Heart left ventricle (tissue), 16 donors: ENCODE results near the gene SARS1. TPM values are rescaled to one million over a fixed set of nuclear protein-coding genes. Genes with fewer than 3 reads are reported as not detected.

Experiments used
- ATAC-seq, 4 donors: fragments of 200-7000 bp; cut with Tn5 transposase; one replicate each; pipeline ENCODE4 v1.9.1; 2020 to 2022; ENCODE audit warnings: moderate library complexity in 4 of 4, mild to moderate bottlenecking in 3 of 4, moderate number of reproducible peaks in 1 of 4
- DNase-seq, 5 donors: peaks; one replicate each; pipeline ENCODE4 v3.0.0-alpha.2; 2020
- H3K27ac ChIP-seq, 12 donors: fragments of 200-600 bp; sonication (generic) in 4 of 12; one replicate each; pipeline versions ENCODE4 v1.5.0 to v1.8.0; 2016 to 2022; ENCODE audit warnings: mild to moderate bottlenecking in 2 of 12
- H3K27me3 ChIP-seq, 9 donors: fragments of 200-600 bp; sonication (generic) in 2 of 9; one replicate each; pipeline versions ENCODE4 v1.5.1 to v1.8.0; 2016 to 2022; ENCODE audit warnings: mild to moderate bottlenecking in 3 of 9
- H3K36me3 ChIP-seq, 9 donors: fragments of 200-600 bp; sonication (generic) in 2 of 9; one replicate each; pipeline versions ENCODE4 v1.5.0 to v1.8.0; 2018 to 2022; ENCODE audit warnings: mild to moderate bottlenecking in 2 of 9
- H3K4me1 ChIP-seq, 12 donors: fragments of 200-600 bp; sonication (generic) in 4 of 12; one replicate each; pipeline versions ENCODE4 v1.5.0 to v1.8.0; 2016 to 2022; ENCODE audit warnings: mild to moderate bottlenecking in 3 of 12
- H3K4me3 ChIP-seq, 12 donors: fragments of 200-600 bp; sonication (generic) in 4 of 12; one replicate each; pipeline versions ENCODE4 v1.5.0 to v1.8.0; 2017 to 2022; ENCODE audit warnings: mild to moderate bottlenecking in 9 of 12, moderate library complexity in 4 of 12
- H3K9me3 ChIP-seq, 12 donors: fragments of 200-600 bp; sonication (generic) in 4 of 12; one replicate each; pipeline versions ENCODE4 v1.5.0 to v1.8.0; 2016 to 2022; ENCODE audit warnings: mild to moderate bottlenecking in 1 of 12
- POLR2A ChIP-seq, 2 donors: fragments of 450-650 bp; IDR thresholded peaks; one replicate each; pipeline ENCODE4 v1.6.1; 2017; ENCODE audit warnings: antibody characterized with exemption in 2 of 2, mild to moderate bottlenecking in 2 of 2, moderate library complexity in 2 of 2
- WGBS, 4 donors: extraction: QIAGEN DNeasy Blood & Tissue Kit in 2 of 4; methylation state at CpG; one replicate each; pipeline versions ENCODE4 v1.1.5 to v1.1.7; 2013 to 2018; 5-methylcytosine and 5-hydroxymethylcytosine counted together
- intact Hi-C, 10 donors: fragments of 100-400 bp; cut with DNase I; formaldehyde crosslinking; loops; one replicate each; pipeline versions ENCODE4 v1.11.1 to v1.14.2; 2022
- polyA plus RNA-seq, 2 donors: library from polyadenylated mRNA; stranded (reverse); fragments of 200-250 nt; gene quantifications; one replicate each; pipeline ENCODE4 v1.2.3, GENCODE V29; 2013
- total RNA-seq, 9 donors: library from RNA; depleted of rRNA in 2 of 9; stranded (reverse); fragments of >200 nt in 2 of 9; fragmentation: NEBNext Ultra II Directional in 3 of 9; extraction: Animal tissue kit (Norgen Biotek cat#: 25700) in 3 of 9; gene quantifications; one replicate each; pipeline versions ENCODE4 v1.1.0 to v1.2.4, GENCODE V29; 2016 to 2023
- TF ChIP-seq, protein P1 (sequence below), 12 donors: fragments of 200-600 bp; sonication (generic) in 4 of 12; IDR thresholded peaks; one replicate each; pipeline versions ENCODE4 v1.5.0 to v1.8.0; 2018 to 2022; ENCODE audit warnings: antibody characterized with exemption in 12 of 12, mild to moderate bottlenecking in 5 of 12
- donor health status: ischemic (EF 13 %, LVEDD 7.1; RV severe dilation, severe dysfunction).
- donor health status: healthy with polysubstance abuse.
- donor health status: DM: no; HTN: yes; CAD: no.
- donor health status: DM: no; HTN: no; CAD: no.
- donor health status: ischemic (EF 25% LVEDD 6.9; RV normal size, moderate dysfunction).
- donor health status: ischemic (EF 25% LVEDD 5.7; RV mildly dilated, moderate dysfunction).
- donor health status: healthy.
- donor health status: DM: yes; HTN: yes; CAD: no.
- donor health status: ischemic (EF 35%, LVEDD 5.7; RV mildly dilated, moderate dysfunction).
- donor health status: nonischemic (EF 11% LVEDD 7.7; RV severe dilation, severe dysfunction).
- donor health status: DM: yes; HTN: yes; CAD: no.
- donor health status: PGD.
- donor health status: ischemic (EF 29% LVEDD 5.4; RV normal size, mild dysfunction).
- donor health status: nonischemic (EF 23%, LVEDD 6.1; RV moderate dilation, normal function).

SARS1 gene
- total and polyA plus RNA-seq, 11 donors, result 41.1 to 179 (median 102) TPM

DNA sequence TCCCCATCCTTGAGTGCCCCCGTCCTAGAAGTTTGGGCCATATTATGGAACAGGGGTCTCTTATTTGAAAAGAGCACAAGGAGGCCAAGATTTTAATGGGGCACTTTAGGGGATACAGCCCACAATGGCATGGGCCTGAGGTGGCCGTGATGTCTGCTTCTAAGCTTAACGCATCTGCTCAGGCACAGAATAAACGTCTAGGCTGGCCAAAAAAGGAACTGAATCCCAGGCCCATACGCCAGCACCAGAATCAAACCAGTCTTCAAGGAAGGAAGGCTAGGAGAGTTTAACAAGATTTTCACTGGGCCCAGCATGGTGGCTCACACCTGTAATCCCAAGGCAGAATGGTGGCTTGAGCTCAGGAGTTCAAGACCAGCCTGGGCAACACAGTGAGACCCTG lies 9.2 kb upstream of the SARS1 start:
- no peak for DNase-seq
- Histone ChIP-seq H3K27me3 (no peaks in the 10 kb centered on the region), H3K36me3 (no peaks in the 10 kb centered on the region), H3K4me3 (no peak overlapping the region), H3K9me3 (no peaks in the 10 kb centered on the region), H3K4me1 (peaks cover 0 to 4% (median 0%) of the 10 kb centered on the region in 12 donors), H3K27ac (no peak overlapping the region)
- no peak for TF ChIP-seq POLR2A (IDR thresholded peaks at IDR 0.05)
- TF ChIP-seq, protein P1, sequence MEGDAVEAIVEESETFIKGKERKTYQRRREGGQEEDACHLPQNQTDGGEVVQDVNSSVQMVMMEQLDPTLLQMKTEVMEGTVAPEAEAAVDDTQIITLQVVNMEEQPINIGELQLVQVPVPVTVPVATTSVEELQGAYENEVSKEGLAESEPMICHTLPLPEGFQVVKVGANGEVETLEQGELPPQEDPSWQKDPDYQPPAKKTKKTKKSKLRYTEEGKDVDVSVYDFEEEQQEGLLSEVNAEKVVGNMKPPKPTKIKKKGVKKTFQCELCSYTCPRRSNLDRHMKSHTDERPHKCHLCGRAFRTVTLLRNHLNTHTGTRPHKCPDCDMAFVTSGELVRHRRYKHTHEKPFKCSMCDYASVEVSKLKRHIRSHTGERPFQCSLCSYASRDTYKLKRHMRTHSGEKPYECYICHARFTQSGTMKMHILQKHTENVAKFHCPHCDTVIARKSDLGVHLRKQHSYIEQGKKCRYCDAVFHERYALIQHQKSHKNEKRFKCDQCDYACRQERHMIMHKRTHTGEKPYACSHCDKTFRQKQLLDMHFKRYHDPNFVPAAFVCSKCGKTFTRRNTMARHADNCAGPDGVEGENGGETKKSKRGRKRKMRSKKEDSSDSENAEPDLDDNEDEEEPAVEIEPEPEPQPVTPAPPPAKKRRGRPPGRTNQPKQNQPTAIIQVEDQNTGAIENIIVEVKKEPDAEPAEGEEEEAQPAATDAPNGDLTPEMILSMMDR (IDR thresholded peaks at IDR 0.05), result no peak
- ATAC-seq, result no peak
- intact Hi-C loops, result no loop called here
- 77 to 88% (median 81%) methylated on average over 5 of the region's 5 CpGs for WGBS, 4 donors

DNA sequence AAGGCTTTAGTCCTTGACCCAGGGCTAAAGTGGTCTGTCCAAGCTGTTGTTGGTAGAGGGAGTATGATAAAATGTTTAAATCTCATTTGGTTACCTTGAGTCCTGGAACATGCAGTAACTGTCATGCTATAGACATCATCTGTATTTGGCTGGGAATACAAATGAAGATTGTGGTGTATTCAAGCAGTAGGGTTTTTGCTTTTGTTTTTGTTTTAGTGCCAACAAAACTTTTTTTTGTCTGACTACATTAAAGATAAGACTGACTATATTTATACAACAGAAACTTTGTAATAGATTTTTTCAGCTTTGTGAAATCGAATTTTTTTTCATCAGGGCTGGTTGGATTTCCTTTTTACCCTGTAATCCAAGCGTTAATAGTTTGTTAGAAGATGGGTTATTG lies 7.4 kb upstream of the SARS1 start:
- no peak overlapping the region for H3K27ac ChIP-seq
- no peak for TF ChIP-seq POLR2A (IDR thresholded peaks at IDR 0.05)
- H3K9me3 ChIP-seq, result no peaks in the 10 kb centered on the region
- no peaks in the 10 kb centered on the region for H3K27me3 ChIP-seq
- H3K36me3 ChIP-seq, result no peaks in the 10 kb centered on the region
- 60 to 73% (median 70%) methylated on average over 2 of the region's 2 CpGs for WGBS, 4 donors
- intact Hi-C loops, result no loop called here
- H3K4me3 ChIP-seq, result no peak overlapping the region
- no peak for DNase-seq
- H3K4me1 ChIP-seq, result peaks cover 0 to 4% (median 0%) of the 10 kb centered on the region in 12 donors
- no peak for ATAC-seq

DNA sequence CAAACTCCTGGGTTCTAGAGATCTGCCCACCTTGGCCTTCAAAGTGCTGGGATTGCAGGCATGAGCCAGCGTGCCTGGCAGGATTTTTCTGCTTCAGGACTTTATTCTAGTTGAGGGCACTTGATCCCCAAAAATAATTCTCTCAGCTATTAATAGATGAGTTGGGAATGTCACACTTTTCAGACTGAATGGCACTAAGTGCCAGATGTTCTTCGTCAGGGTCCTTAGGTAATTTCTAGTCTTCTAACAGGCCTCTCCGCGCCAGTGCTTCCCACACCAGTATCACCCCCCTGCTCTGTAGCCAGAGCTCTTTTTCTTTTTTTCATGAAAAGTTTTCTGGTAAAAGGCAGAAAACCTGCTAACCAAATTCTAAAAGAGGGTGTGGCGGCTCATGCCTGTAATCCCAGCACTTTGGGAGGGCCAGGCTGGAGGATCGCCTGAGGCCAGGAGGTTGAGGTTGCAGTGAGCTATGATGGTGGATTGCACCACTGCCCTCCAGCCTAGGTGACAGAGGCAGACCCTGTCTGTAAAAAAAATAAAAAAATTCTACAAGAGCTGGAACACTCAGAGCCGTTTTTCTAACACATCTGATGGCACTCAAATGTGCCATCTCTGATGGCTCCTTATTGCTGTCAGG lies 6.1 kb upstream of the SARS1 start:
- intact Hi-C loops, result no loop called here
- ATAC-seq, result no peak
- H3K9me3 ChIP-seq, result no peaks in the 10 kb centered on the region
- no peak overlapping the region for H3K4me3 ChIP-seq
- WGBS, 4 donors, result 82 to 83% (median 83%) methylated on average over 7 of the region's 7 CpGs
- no peaks in the 10 kb centered on the region for H3K36me3 ChIP-seq
- peaks cover 0 to 4% (median 0%) of the 10 kb centered on the region in 12 donors for H3K4me1 ChIP-seq
- DNase-seq, result no peak
- TF ChIP-seq, protein P1 (IDR thresholded peaks at IDR 0.05), result no peak
- TF ChIP-seq POLR2A (IDR thresholded peaks at IDR 0.05), result no peak
- no peak overlapping the region for H3K27ac ChIP-seq
- no peaks in the 10 kb centered on the region for H3K27me3 ChIP-seq

DNA sequence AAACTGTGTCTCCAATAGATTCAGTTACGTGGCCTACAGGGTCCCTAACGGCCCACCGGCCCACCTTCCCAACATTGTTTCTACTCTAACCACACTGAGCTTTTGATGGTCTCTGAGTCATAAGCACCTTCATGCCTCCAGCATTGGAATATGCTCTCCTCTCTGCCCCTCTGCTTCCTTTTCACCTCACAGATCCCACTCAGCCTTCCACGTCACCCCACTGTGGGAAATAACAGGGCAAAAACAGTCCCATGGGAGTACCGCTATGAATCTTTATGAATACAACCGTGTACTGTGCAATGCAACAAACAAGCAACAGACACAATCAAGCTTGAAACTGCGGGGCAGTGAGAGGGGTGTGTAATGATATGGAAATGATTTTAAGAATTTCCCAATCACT lies 5.3 kb upstream of the SARS1 start:
- H3K4me1 ChIP-seq, result peaks cover 0 to 8% (median 1%) of the 10 kb centered on the region in 12 donors
- no peak for TF ChIP-seq POLR2A (IDR thresholded peaks at IDR 0.05)
- TF ChIP-seq, protein P1 (IDR thresholded peaks at IDR 0.05), result no peak
- ATAC-seq (no peak), DNase-seq (no peak)
- no peaks in the 10 kb centered on the region for H3K27me3 ChIP-seq
- no peaks in the 10 kb centered on the region for H3K9me3 ChIP-seq
- intact Hi-C loops, result no loop called here
- WGBS, 4 donors, result 75 to 85% (median 80%) methylated on average over 7 of the region's 7 CpGs
- H3K36me3 ChIP-seq, result no peaks in the 10 kb centered on the region
- H3K4me3 ChIP-seq, result peak overlapping the region in 6 of 12 donors; percentile 8 to 48 (median 27)
- H3K27ac ChIP-seq, result no peak overlapping the region
